GM12875 (cell line): Measurements from ENCODE around the gene DLX2.
A peak's percentile ranks its signal among the peaks of the same experiment; 100 is the strongest.

Experiments
- H3K4me3 ChIP-seq: one replicate; pipeline ENCODE4 v1.5.1; 2011; ENCODE audit warnings: low read depth, low read length, control low read depth
- CTCF ChIP-seq: IDR thresholded peaks from 2 replicates; pipeline ENCODE4 v1.5.1; 2011; ENCODE audit warnings: low read depth, mild to moderate bottlenecking, control low read depth, inconsistent platforms, low read length, moderate library complexity, borderline replicate concordance; ENCODE audit not compliant: insufficient read depth

The DLX2 gene

GRCh38 chr2:172100080-172100934 lies 2.4 kb downstream of the DLX2 start:
- peak overlapping the region; percentile 33 for H3K4me3 ChIP-seq
- TF ChIP-seq CTCF = no peak

DNA sequence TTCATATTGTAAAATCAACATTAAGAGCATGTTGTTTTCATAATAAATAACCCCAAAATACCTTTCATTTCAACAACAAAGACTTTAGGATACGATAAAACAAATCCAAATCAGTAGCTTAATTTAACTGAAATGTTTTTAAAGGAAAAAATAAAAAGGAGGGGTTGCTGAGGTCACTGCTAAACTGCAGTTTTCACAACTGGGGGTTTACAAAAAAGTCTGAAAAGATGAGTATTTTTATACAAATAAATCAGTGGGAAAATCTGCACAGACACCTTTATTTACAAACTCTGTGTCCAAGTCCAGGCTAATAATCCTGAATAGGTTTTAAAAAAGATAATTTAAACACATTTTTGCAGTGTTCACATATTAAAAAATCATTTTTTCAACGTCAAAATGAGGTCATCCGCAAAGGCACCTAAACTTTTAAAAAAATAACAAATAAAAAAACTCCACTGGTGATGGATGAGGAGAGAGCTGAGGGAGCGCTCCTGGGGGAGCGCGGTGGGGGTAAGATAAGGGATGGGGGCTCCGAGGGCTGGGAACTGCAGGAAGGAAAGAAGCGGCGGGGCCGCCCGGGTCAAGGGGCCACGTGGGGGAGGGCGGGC lies 3.1 kb downstream of the DLX2 start:
- no peak overlapping the region for H3K4me3 ChIP-seq
- TF ChIP-seq CTCF = no peak

DNA sequence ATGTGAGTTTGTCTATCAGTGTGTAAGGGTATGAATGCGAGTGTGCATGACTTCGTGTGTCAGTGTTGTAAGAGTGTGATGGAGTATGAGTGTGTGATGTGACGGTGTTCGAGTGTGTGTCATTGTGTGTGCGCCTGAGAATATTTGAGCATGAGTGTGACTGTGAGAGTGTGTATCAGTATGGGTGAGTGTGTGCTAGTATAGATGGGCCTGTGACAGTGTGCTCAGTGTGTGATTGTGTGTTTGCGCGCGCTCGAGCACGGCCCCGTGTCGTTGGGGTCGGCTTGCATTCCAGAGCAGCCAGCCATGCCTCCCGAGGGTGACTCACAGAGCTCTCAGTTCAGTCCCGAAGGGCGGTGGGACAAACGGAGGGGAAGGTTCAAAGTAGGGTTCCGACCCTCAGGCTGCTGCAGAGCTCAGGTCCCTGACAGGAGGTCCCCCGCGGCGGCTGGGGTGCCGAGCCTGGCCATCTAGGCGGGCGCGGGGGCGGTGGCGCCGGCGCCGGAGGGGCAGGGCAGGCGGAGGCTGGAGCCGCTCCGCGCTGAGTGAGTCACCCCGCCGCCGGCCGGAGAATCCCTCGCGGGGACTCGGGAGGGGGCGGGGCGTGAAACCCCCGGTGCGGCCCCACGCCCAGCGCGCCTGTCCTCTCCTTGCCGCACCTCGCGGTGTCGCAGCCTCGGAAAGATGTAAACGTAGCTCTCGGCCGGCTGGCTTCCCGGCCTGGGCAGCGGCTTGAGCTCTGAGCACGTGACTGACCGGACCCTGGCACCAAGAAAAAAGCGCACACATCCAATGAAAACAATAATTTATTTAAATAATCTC lies 3.8 kb downstream of the DLX2 start:
- H3K4me3 ChIP-seq = no peak overlapping the region
- TF ChIP-seq CTCF = no peak

GRCh38 chr2:172098287-172098649 lies 4.4 kb downstream of the DLX2 start:
- TF ChIP-seq CTCF = no peak
- no peak overlapping the region for H3K4me3 ChIP-seq

DNA sequence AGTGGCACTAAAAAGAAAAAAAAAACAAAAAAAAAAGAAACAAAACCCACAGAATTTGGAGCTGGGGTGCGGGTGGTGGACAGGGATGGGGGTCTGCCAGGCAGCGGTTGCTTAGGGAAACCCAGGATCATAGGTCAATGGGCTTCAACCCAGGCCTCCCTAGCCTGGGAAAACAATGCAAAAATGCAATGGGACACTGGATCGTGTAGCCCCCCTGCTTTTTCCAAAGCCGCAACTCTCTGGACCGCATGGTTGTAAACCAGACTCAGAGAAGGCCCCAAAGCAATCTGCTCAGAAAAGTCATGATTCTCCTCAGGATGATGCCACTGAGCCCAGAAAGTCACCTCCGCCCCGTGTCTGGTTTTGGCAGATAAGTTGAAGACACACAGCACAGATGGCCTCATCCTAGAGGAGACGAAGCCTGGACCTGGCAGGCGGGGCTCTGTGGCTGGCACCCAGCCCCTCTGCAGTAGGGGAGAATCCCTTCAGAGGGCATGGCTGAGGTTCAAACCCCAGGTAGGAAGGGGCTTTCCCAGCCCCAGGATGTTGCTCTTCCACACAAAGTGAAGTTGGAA lies 5.1 kb downstream of the DLX2 start:
- H3K4me3 ChIP-seq = no peak overlapping the region
- no peak for TF ChIP-seq CTCF

DNA sequence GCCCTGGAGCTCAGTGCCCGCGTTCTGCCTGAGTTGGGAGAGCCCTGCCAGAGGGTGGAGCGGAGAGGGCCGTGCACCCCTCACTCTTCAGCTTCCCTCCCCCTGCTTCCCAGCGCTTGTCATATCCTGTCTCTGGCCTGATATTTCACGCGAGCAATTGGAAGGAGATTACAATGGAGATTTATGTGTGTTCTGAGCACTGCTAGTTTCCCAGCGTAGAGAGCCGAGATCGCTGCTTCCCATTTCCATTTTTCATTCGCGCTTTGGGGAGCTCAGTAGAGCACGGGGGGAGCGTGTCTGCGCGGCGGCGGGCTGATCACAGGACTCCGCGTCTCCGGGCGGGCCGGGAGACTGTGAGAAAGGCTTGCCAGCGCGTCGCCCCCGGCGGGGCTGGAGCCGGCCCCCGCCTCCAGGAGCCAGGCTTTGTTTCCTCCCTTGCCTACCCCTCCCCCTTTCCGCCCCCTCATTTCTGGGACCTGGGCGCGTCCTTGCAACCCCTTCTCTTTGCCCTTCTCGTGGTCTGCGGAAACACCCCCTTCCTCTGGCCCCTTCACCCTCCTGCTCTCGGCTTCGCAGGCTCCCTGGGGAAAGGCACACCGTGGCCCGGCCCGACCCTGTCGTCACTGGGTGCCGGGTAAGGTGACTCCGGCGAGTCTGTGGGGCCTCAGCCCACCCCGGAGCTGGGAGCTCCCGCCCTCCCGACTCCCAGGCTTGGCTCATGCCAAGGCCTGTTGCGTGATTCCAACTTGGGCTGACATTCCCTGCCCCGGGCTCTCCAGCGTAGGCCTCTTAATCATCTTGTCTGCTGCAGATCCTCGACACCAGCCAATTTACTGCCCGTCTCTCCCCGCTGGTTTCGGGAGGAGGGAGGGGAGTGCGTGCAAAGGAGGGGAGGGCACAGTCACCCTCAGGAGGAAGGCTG lies 5.8 kb downstream of the DLX2 start:
- H3K4me3 ChIP-seq = peak overlapping the region; percentile 2
- TF ChIP-seq CTCF = no peak
